Endothelial cell of umbilical vein (primary cell): ENCODE results near the gene SUSD6. TPM values are rescaled to one million over a fixed set of nuclear protein-coding genes. Genes with fewer than 3 reads are reported as not detected.
A peak's percentile ranks its signal among the peaks of the same experiment; 100 is the strongest.

ENCODE experiments used
- BruUV-seq: library from RNA; stranded (reverse); fragments of 400-500 nt; replicated peaks from 2 replicates; lab custom pipeline; 2021; lab: Mats Ljungman, UMichigan
- CTCF ChIA-PET: fragments of 300-600, 350-600 bp; sonication (Branson Sonifier 250); formaldehyde crosslinking; loops from one replicate; lab custom pipeline; 2021; ENCODE audit warnings: antibody characterized with exemption, inconsistent platforms; lab: Charles Lee
- POLR2A ChIA-PET: fragments of 300-600, 350-600 bp; sonication (Branson Sonifier 250); formaldehyde crosslinking; loops from one replicate; lab custom pipeline; 2021; ENCODE audit warnings: antibody characterized with exemption, inconsistent platforms; lab: Charles Lee
- DNase-seq: peaks from one replicate; pipeline ENCODE4 v3.0.0-alpha.2; 2011; ENCODE audit warnings: low read depth, low spot score
- FAIRE-seq: peaks from 2 replicates; lab custom pipeline; 2011; peaks lifted over from hg19 to GRCh38; lab: Jason Lieb, UNC
- H2AFZ ChIP-seq: 2 replicates; pipeline ENCODE4 v1.6.0; 2012; ENCODE audit warnings: low read depth, low read length, control low read depth, inconsistent platforms
- H3K27ac ChIP-seq: 2 replicates; pipeline ENCODE4 v1.5.1; 2011; ENCODE audit warnings: low read depth, mild to moderate bottlenecking, control low read depth, low read length, moderate library complexity; ENCODE audit not compliant: insufficient read depth
- H3K27me3 ChIP-seq, 2 experiments: 2 replicates each; pipeline versions ENCODE4 v1.6.0 to v1.6.1; 2011; ENCODE audit warnings: low read length in 2 of 2, mixed read lengths in 1 of 2; ENCODE audit not compliant: control insufficient read depth in 2 of 2, insufficient read depth in 2 of 2
- H3K36me3 ChIP-seq, 2 experiments: 2 replicates in 1 of 2; 3 replicates in 1 of 2; pipeline ENCODE4 v1.5.1; 2011; ENCODE audit warnings: low read length in 2 of 2, mild to moderate bottlenecking in 1 of 2, moderate library complexity in 1 of 2; ENCODE audit not compliant: control insufficient read depth in 2 of 2, insufficient read depth in 2 of 2; ENCODE audit errors: extremely low read depth in 1 of 2
- H3K4me1 ChIP-seq: 3 replicates; pipeline ENCODE4 v1.5.1; 2011; ENCODE audit warnings: mild to moderate bottlenecking, low read length; ENCODE audit not compliant: control insufficient read depth, insufficient read depth; ENCODE audit errors: extremely low read depth
- H3K4me2 ChIP-seq: 2 replicates; pipeline ENCODE4 v1.6.1; 2011; ENCODE audit warnings: low read length, control low read depth, mixed read lengths; ENCODE audit not compliant: insufficient read depth
- H3K4me3 ChIP-seq, 3 experiments: fragments of 200-600 bp in 1 of 3; sonication (generic), shearing (Covaris generic) in 1 of 3; replicated peaks in 1 of 3; 2 replicates each; pipeline ENCODE4 v1.5.1; 2011 to 2016; ENCODE audit warnings: control low read depth in 3 of 3, low read length in 3 of 3, mild to moderate bottlenecking in 2 of 3, inconsistent platforms in 1 of 3, low read depth in 1 of 3, moderate library complexity in 1 of 3; ENCODE audit not compliant: insufficient read depth in 1 of 3
- H3K79me2 ChIP-seq: 2 replicates; pipeline ENCODE4 v1.6.0; 2012; ENCODE audit warnings: low read length, inconsistent platforms; ENCODE audit not compliant: control insufficient read depth, insufficient read depth
- H3K9ac ChIP-seq: replicated peaks from 2 replicates; pipeline ENCODE3; 2011; ENCODE audit warnings: low read length, control low read depth; ENCODE audit not compliant: insufficient read depth; ENCODE audit errors: extremely low read depth
- H3K9me1 ChIP-seq: replicated peaks from 3 replicates; pipeline ENCODE4 v1.6.0; 2011; ENCODE audit warnings: mild to moderate bottlenecking, low read length; ENCODE audit not compliant: control insufficient read depth, insufficient read depth; ENCODE audit errors: extremely low read depth
- H3K9me3 ChIP-seq: replicated peaks from 2 replicates; pipeline ENCODE4 v1.5.1; 2012; ENCODE audit warnings: low read length, inconsistent platforms; ENCODE audit not compliant: control insufficient read depth, insufficient read depth
- H4K20me1 ChIP-seq: replicated peaks from 2 replicates; pipeline ENCODE3; 2011; ENCODE audit warnings: mild to moderate bottlenecking, low read length; ENCODE audit not compliant: control insufficient read depth, insufficient read depth; ENCODE audit errors: extremely low read depth
- EZH2 ChIP-seq: IDR thresholded peaks from 2 replicates; pipeline ENCODE4 v1.6.1; 2012; ENCODE audit warnings: borderline replicate concordance, low read depth, mild to moderate bottlenecking, moderate library complexity, low read length, inconsistent platforms; ENCODE audit not compliant: severe bottlenecking
- POLR2AphosphoS5 ChIP-seq: IDR thresholded peaks from 2 replicates; pipeline ENCODE4 v1.6.1; 2012; ENCODE audit warnings: low read depth, mild to moderate bottlenecking, control low read depth, low read length, moderate library complexity; ENCODE audit not compliant: insufficient read depth
- dilution Hi-C: fragments of 300-500 bp; cut with MboI; formaldehyde crosslinking; loops from one replicate; pipeline ENCODE4 v1.15.0; 2019; ENCODE audit warnings: low sequenced_read_pairs; ENCODE audit not compliant: extremely low pct_ligation_motif_present
- intact Hi-C: fragments of 100-400 bp; cut with micrococcal nuclease; formaldehyde crosslinking; loops from one replicate; pipeline ENCODE4 v1.10.0; 2022
- polyA plus RNA-seq, 4 experiments: library from polyadenylated mRNA; depleted of rRNA in 3 of 4; stranded (reverse) in 3 of 4; unstranded in 1 of 4; fragments of >200 nt; gene quantifications; 2 replicates each; pipeline versions ENCODE4 v1.2.1 to v1.2.3, GENCODE V29; 2011 to 2012; ENCODE audit warnings: missing spikeins in 1 of 4
- total RNA-seq: library from RNA; stranded (reverse); gene quantifications from 2 replicates; pipeline ENCODE4 v1.2.3, GENCODE V29; 2021
- TF ChIP-seq, protein P1 (sequence below): IDR thresholded peaks from 2 replicates; pipeline ENCODE4 v1.6.1; 2011; ENCODE audit not compliant: insufficient read depth, insufficient read length

The SUSD6 gene
- total and polyA plus RNA-seq, 2 donors (not counting 3 experiments of a cell fraction or from before 2014, with no cell fraction given), result 13.4 to 19.5 TPM

DNA sequence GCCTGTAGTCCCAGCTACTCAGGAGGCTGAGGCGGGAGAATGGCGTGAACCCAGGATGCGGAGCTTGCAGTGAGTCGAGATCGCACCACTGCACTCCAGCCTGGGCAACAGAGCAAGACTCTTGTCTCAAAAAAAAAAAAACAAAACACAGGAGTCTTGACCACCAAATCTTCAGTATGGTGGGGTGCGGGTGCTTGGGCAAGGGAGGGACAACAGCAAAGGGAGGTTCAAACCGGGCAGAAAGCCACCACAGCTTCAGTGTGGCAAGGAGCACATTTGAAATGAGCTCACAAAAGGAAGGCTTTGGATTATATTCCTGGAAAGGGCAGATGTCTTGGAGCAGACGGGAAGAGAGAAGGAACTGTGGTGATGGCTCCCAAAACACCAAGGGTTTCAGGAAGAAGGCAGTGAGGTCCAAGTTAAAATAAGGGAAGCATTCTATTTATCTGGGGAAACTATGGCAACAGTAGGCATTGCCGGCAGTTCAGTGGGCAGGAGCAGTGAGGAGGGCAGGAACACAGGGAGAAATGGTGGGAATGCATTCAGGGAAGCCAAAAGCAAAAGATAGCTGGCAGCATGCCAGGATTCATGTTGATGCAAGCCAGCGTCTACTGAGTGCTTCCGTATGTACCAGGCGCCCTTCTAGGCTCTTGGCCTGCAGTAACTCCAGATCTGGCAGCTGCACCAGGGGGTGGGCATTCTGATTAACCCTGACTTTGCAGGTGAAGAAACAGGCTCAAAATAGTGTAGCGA, 104.5 kb downstream of the SUSD6 start:
- no peaks in the 10 kb centered on the region for H4K20me1 ChIP-seq
- TF ChIP-seq, protein P1, sequence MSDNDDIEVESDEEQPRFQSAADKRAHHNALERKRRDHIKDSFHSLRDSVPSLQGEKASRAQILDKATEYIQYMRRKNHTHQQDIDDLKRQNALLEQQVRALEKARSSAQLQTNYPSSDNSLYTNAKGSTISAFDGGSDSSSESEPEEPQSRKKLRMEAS, result no peak
- no peak for TF ChIP-seq EZH2
- TF ChIP-seq POLR2AphosphoS5, result peak; percentile 56
- H3K9ac ChIP-seq, result peak overlapping the region; percentile 31
- H3K27me3 ChIP-seq, result no peaks in the 10 kb centered on the region
- H3K9me3 ChIP-seq, result no peaks in the 10 kb centered on the region
- H3K4me3 ChIP-seq, result peak overlapping the region in 1 of 3 experiments; percentile 4
- dilution Hi-C loops (no loop called here), intact Hi-C loops (loop anchor here (1.0 to 2.0 kb wide), 5 partner anchors 20 to 113 kb away; partner anchors contain the start of gene SUSD6)
- H3K36me3 ChIP-seq, result peaks cover 0 to 7% of the 10 kb centered on the region in 2 experiments
- no peaks in the 10 kb centered on the region for H3K79me2 ChIP-seq
- no peak overlapping the region for H2AFZ ChIP-seq
- FAIRE-seq, result no peak
- DNase-seq, result peak; percentile 85
- no TSS peak for BruUV-seq
- peaks cover 46% of the 10 kb centered on the region for H3K4me1 ChIP-seq
- H3K27ac ChIP-seq, result peak overlapping the region; percentile 73
- POLR2A ChIA-PET, result interaction anchor here (0.6 kb wide), 1 partner anchor 11 kb away, joined by 3 read pairs; no protein-coding TSS in a partner anchor
- H3K9me1 ChIP-seq, result no peaks in the 10 kb centered on the region
- H3K4me2 ChIP-seq, result peak overlapping the region; percentile 56
- CTCF ChIA-PET, result interaction anchor here (1.1 to 3.0 kb wide), 4 partner anchors 11 to 131 kb away, joined by 3 to 10 read pairs (median 4); partner anchors contain the start of gene SUSD6
